Nucleus accumbens (tissue), 56 donors: Measurements from ENCODE around the gene ZNF74.
A peak's percentile ranks its signal among the peaks of the same experiment; 100 is the strongest.
"Not testable (repeated sequence)": the region's sequence is repeated elsewhere in the genome, so short reads cannot be mapped to it uniquely, and the experiment has no call there.

Source experiments
- DNase-seq, 56 donors: peaks; one replicate each; lab custom pipeline; 2025; lab: John Stamatoyannopoulos, UW

ZNF74 gene

GRCh38 chr22:20393705-20394476 is at the start of gene ZNF74:
Gene ZNF74, plus strand, starts transcription at chr22:20394151. Its CDS starts 478 bp downstream, at chr22:20394629.
- DNase-seq = peak; percentile 20 to 94 (median 85)

GRCh38 chr22:20346553-20346952 is 47.4 kb upstream of the ZNF74 start:
- not testable (repeated sequence) for DNase-seq

- DNase-seq = not testable (repeated sequence)
These were observed 41.4 kb upstream of the ZNF74 start for GRCh38 chr22:20352536-20352935.

- DNase-seq = no peak
These were observed 39.5 kb upstream of the ZNF74 start for GRCh38 chr22:20354238-20354975.

GRCh38 chr22:20355939-20356636 is 37.9 kb upstream of the ZNF74 start:
- not testable (repeated sequence) for DNase-seq

- DNase-seq = not testable (repeated sequence)
These were observed 37.0 kb upstream of the ZNF74 start for GRCh38 chr22:20356906-20357305.

- DNase-seq = not testable (repeated sequence)
These were observed 36.0 kb upstream of the ZNF74 start for GRCh38 chr22:20357967-20358366.

- DNase-seq = not testable (repeated sequence)
These were observed 35.3 kb upstream of the ZNF74 start for GRCh38 chr22:20358503-20359239.

- not testable (repeated sequence) for DNase-seq
These were observed 33.7 kb upstream of the ZNF74 start for GRCh38 chr22:20360261-20360660.

GRCh38 chr22:20360866-20361751 is 32.8 kb upstream of the ZNF74 start:
- DNase-seq = not testable (repeated sequence)

GRCh38 chr22:20361752-20362229 is 32.2 kb upstream of the ZNF74 start:
- not testable (repeated sequence) for DNase-seq

GRCh38 chr22:20362403-20362802 is 31.5 kb upstream of the ZNF74 start:
- not testable (repeated sequence) for DNase-seq

GRCh38 chr22:20364335-20365260 is 29.4 kb upstream of the ZNF74 start:
- DNase-seq = not testable (repeated sequence)

GRCh38 chr22:20366841-20367240 is 27.1 kb upstream of the ZNF74 start:
- not testable (repeated sequence) for DNase-seq

- not testable (repeated sequence) for DNase-seq
These were observed 25.1 kb upstream of the ZNF74 start for GRCh38 chr22:20368875-20369274.

GRCh38 chr22:20371687-20372086 is 22.3 kb upstream of the ZNF74 start:
- not testable (repeated sequence) for DNase-seq

- DNase-seq = peak in 1 of 56 donors; percentile 2
These were observed 21.5 kb upstream of the ZNF74 start for GRCh38 chr22:20372406-20372854.

- not testable (repeated sequence) for DNase-seq
These were observed 20.7 kb upstream of the ZNF74 start for GRCh38 chr22:20373195-20373706.
